ENCODE measurements around the gene ALDH3B1.

GRCh38 chr11:67996051-67996450 is 14.1 kb upstream of the ALDH3B1 start:
- TF ChIP-seq POLR2AphosphoS5 (IDR thresholded peaks at IDR 0.05; ENCODE audit: borderline replicate concordance, low read depth, low read length) (no peak), EZH2 (IDR thresholded peaks at IDR 0.05) (no peak)

Data from SK-N-MC (cell line).